H9 (cell line): ENCODE measurements around the gene CLDND1. TPM values are rescaled to one million over a fixed set of nuclear protein-coding genes. Genes with fewer than 3 reads are reported as not detected.

ENCODE experiments used
- DNase-seq: peaks from one replicate; pipeline ENCODE4 v3.0.0-alpha.2; 2017
- H2AFZ ChIP-seq: one replicate; pipeline ENCODE4 v1.6.1; 2013; ENCODE audit warnings: mild to moderate bottlenecking, low read length, control low read depth, moderate library complexity
- H2AK5ac ChIP-seq: 2 replicates; pipeline ENCODE4 v1.6.1; 2013; ENCODE audit warnings: low read length, control low read depth, mixed read lengths; ENCODE audit not compliant: insufficient read length
- H2BK120ac ChIP-seq: one replicate; pipeline ENCODE4 v1.6.1; 2013; ENCODE audit warnings: low read depth, mild to moderate bottlenecking, low read length, control low read depth, inconsistent platforms; ENCODE audit not compliant: poor library complexity, severe bottlenecking
- H2BK12ac ChIP-seq: 2 replicates; pipeline ENCODE4 v1.6.1; 2013; ENCODE audit warnings: low read length, control low read depth, mixed read lengths, low read depth; ENCODE audit not compliant: insufficient read length
- H2BK15ac ChIP-seq: 2 replicates; pipeline ENCODE4 v1.6.1; 2013; ENCODE audit warnings: low read depth, low read length, control low read depth
- H2BK20ac ChIP-seq: one replicate; pipeline ENCODE4 v1.6.1; 2013; ENCODE audit warnings: low read depth, mild to moderate bottlenecking, low read length, control low read depth, inconsistent platforms; ENCODE audit not compliant: poor library complexity, severe bottlenecking
- H2BK5ac ChIP-seq: 2 replicates; pipeline ENCODE4 v1.6.1; 2013; ENCODE audit warnings: low read length, control low read depth, mixed read lengths; ENCODE audit not compliant: insufficient read length
- H3K14ac ChIP-seq: 2 replicates; pipeline ENCODE4 v1.6.1; 2013; ENCODE audit warnings: low read length, control low read depth; ENCODE audit not compliant: insufficient read depth
- H3K18ac ChIP-seq: 2 replicates; pipeline ENCODE4 v1.6.1; 2013; ENCODE audit warnings: low read depth, mild to moderate bottlenecking, mixed read lengths, low read length, control low read depth; ENCODE audit not compliant: insufficient read length
- H3K23ac ChIP-seq: 2 replicates; pipeline ENCODE4 v1.6.1; 2013; ENCODE audit warnings: low read length, control low read depth, mixed read lengths, low read depth; ENCODE audit not compliant: insufficient read length
- H3K23me2 ChIP-seq: 2 replicates; pipeline ENCODE4 v1.6.1; 2013; ENCODE audit warnings: low read depth, mild to moderate bottlenecking, mixed read lengths, low read length, control low read depth; ENCODE audit not compliant: insufficient read length, poor library complexity, severe bottlenecking
- H3K27ac ChIP-seq: 2 replicates; pipeline ENCODE4 v1.5.1; 2013; ENCODE audit warnings: low read length, control low read depth, mixed read lengths, low read depth; ENCODE audit not compliant: insufficient read length
- H3K27me3 ChIP-seq: 2 replicates; pipeline ENCODE4 v1.6.1; 2013; ENCODE audit warnings: low read length, control low read depth, inconsistent platforms; ENCODE audit not compliant: insufficient read depth
- H3K4ac ChIP-seq: 2 replicates; pipeline ENCODE4 v1.6.1; 2013; ENCODE audit warnings: low read depth, mild to moderate bottlenecking, control low read depth, inconsistent platforms, low read length, moderate library complexity
- H3K4me1 ChIP-seq: 2 replicates; pipeline ENCODE4 v1.6.1; 2013; ENCODE audit warnings: low read length, control low read depth, inconsistent platforms; ENCODE audit not compliant: insufficient read depth
- H3K4me2 ChIP-seq: 2 replicates; pipeline ENCODE4 v1.6.1; 2013; ENCODE audit warnings: low read length, control low read depth, mixed read lengths; ENCODE audit not compliant: insufficient read length, insufficient read depth
- H3K56ac ChIP-seq: 2 replicates; pipeline ENCODE4 v1.6.1; 2013; ENCODE audit warnings: low read depth, mild to moderate bottlenecking, mixed read lengths, low read length, control low read depth; ENCODE audit not compliant: insufficient read length
- H3K79me1 ChIP-seq: 2 replicates; pipeline ENCODE4 v1.6.1; 2013; ENCODE audit warnings: low read depth, mild to moderate bottlenecking, moderate library complexity, low read length, control low read depth, inconsistent platforms; ENCODE audit not compliant: insufficient read depth, poor library complexity, severe bottlenecking
- H3K79me2 ChIP-seq: 2 replicates; pipeline ENCODE4 v1.6.1; 2013; ENCODE audit warnings: low read length, control low read depth, inconsistent platforms; ENCODE audit not compliant: insufficient read depth
- H3K9ac ChIP-seq: 2 replicates; pipeline ENCODE4 v1.6.1; 2013; ENCODE audit warnings: low read length, control low read depth, mixed read lengths; ENCODE audit not compliant: insufficient read length; ENCODE audit errors: extremely low read depth
- H3K9me3 ChIP-seq: one replicate; pipeline ENCODE4 v1.6.1; 2013; ENCODE audit warnings: low read depth, low read length, inconsistent platforms; ENCODE audit not compliant: control insufficient read depth
- H3T11ph ChIP-seq: one replicate; pipeline ENCODE4 v1.6.1; 2013; ENCODE audit warnings: mild to moderate bottlenecking, low read length, control low read depth, inconsistent platforms
- H4K20me1 ChIP-seq: one replicate; pipeline ENCODE4 v1.6.1; 2013; ENCODE audit not compliant: control insufficient read depth, insufficient read length, insufficient read depth
- H4K5ac ChIP-seq: 2 replicates; pipeline ENCODE4 v1.6.1; 2013; ENCODE audit warnings: low read depth, mild to moderate bottlenecking, mixed read lengths, low read length, control low read depth; ENCODE audit not compliant: insufficient read length
- H4K8ac ChIP-seq: replicated peaks from 2 replicates; pipeline ENCODE4 v1.6.1; 2013; ENCODE audit warnings: low read length, control low read depth, mixed read lengths, low read depth; ENCODE audit not compliant: insufficient read length
- H4K91ac ChIP-seq: 2 replicates; pipeline ENCODE4 v1.6.1; 2013; ENCODE audit warnings: low read depth, mild to moderate bottlenecking, moderate library complexity, mixed read lengths, low read length, control low read depth; ENCODE audit not compliant: insufficient read length
- H3K27ac Mint-ChIP-seq, 3 experiments: 2 replicates in 2 of 3; 3 replicates in 1 of 3; pipeline ENCODE4 v1.8.0; 2020 to 2021; ENCODE audit warnings: mixed read lengths in 3 of 3, mild to moderate bottlenecking in 1 of 3, moderate library complexity in 1 of 3
- H3K27me3 Mint-ChIP-seq: 2 replicates; pipeline ENCODE4 v1.8.0; 2021; ENCODE audit warnings: low read depth, mild to moderate bottlenecking, moderate library complexity, mixed read lengths
- H3K36me3 Mint-ChIP-seq, 3 experiments: 2 replicates in 2 of 3; 3 replicates in 1 of 3; pipeline ENCODE4 v1.8.0; 2020 to 2021; ENCODE audit warnings: low read depth in 3 of 3, mixed read lengths in 3 of 3; ENCODE audit not compliant: insufficient read depth in 1 of 3
- H3K4me1 Mint-ChIP-seq, 2 experiments: 2 replicates each; pipeline ENCODE4 v1.8.0; 2020; ENCODE audit warnings: mixed read lengths in 2 of 2
- H3K4me3 Mint-ChIP-seq, 2 experiments: 2 replicates in 1 of 2; 3 replicates in 1 of 2; pipeline ENCODE4 v1.8.0; 2020 to 2021; ENCODE audit warnings: mild to moderate bottlenecking in 2 of 2, mixed read lengths in 2 of 2, moderate library complexity in 1 of 2
- H3K9me3 Mint-ChIP-seq, 2 experiments: 2 replicates in 1 of 2; 3 replicates in 1 of 2; pipeline ENCODE4 v1.8.0; 2020; ENCODE audit warnings: mild to moderate bottlenecking in 2 of 2, mixed read lengths in 2 of 2, moderate library complexity in 1 of 2
- WGBS: extraction: QIAGEN DNeasy Blood & Tissue Kit; methylation state at CpG from one replicate; pipeline ENCODE4 v1.1.7; 2013; ENCODE audit warnings: missing lambda C conversion rate, low lambda C conversion rate, mixed read lengths; ENCODE audit not compliant: insufficient read length; ENCODE audit errors: extremely low coverage; 5-methylcytosine and 5-hydroxymethylcytosine counted together
- total RNA-seq: library from RNA; stranded (reverse); gene quantifications from 2 replicates; pipeline ENCODE4 v1.2.1, GENCODE V29; 2021
- TF ChIP-seq, protein P1 (sequence below): fragments of 200-600 bp; sonication (generic); conservative IDR thresholded peaks from 3 replicates; pipeline ENCODE4 v1.8.0; 2021; ENCODE audit warnings: antibody characterized with exemption, mild to moderate bottlenecking

The CLDND1 gene
- total RNA-seq, 1 experiment from 2014 or later: 83.0 TPM

DNA sequence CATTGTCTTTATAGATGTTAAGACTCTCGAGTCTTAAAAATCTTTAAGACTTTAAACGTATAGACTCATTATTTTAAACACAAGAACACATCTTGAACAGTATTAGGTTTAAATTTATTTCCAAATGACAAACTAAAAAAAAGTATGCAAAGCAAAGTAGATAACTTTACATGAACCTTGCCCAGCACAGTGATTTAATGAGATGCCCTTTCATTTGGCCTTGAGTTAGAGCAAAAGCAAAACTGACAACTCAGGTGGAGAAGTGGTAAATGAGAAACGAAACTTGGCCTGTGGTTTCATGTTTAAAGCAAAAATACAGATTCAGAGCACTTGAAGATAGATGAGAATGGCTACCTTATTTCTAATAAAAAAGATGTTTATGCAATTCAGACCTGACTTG is 17.6 kb upstream of the CLDND1 start:
- no peak overlapping the region for H3K4me2 ChIP-seq
- TF ChIP-seq, protein P1, sequence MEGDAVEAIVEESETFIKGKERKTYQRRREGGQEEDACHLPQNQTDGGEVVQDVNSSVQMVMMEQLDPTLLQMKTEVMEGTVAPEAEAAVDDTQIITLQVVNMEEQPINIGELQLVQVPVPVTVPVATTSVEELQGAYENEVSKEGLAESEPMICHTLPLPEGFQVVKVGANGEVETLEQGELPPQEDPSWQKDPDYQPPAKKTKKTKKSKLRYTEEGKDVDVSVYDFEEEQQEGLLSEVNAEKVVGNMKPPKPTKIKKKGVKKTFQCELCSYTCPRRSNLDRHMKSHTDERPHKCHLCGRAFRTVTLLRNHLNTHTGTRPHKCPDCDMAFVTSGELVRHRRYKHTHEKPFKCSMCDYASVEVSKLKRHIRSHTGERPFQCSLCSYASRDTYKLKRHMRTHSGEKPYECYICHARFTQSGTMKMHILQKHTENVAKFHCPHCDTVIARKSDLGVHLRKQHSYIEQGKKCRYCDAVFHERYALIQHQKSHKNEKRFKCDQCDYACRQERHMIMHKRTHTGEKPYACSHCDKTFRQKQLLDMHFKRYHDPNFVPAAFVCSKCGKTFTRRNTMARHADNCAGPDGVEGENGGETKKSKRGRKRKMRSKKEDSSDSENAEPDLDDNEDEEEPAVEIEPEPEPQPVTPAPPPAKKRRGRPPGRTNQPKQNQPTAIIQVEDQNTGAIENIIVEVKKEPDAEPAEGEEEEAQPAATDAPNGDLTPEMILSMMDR: no peak

More for the DNA sequence above, 17.6 kb upstream of the CLDND1 start:
- no peaks in the 10 kb centered on the region for H3K79me1 ChIP-seq
- H4K8ac ChIP-seq: no peak overlapping the region
- no peaks in the 10 kb centered on the region; the same call in 1 of the 2 replicates for H3K4me1 ChIP-seq
- no peak overlapping the region for H3K4ac ChIP-seq
- H2BK5ac ChIP-seq: no peak overlapping the region
- no peak overlapping the region for H3K9ac ChIP-seq
- H3K79me2 ChIP-seq: no peaks in the 10 kb centered on the region
- H4K5ac ChIP-seq: no peak overlapping the region
- no peak overlapping the region for H3K14ac ChIP-seq
- no peak overlapping the region for H3K27ac ChIP-seq
- no peak overlapping the region for H3K23ac ChIP-seq
- no peak overlapping the region for H3K4me3 Mint-ChIP-seq
- H4K20me1 ChIP-seq: no peaks in the 10 kb centered on the region
- no peak overlapping the region for H2BK15ac ChIP-seq
- H3K27me3 ChIP-seq: no peaks in the 10 kb centered on the region
- no peak for DNase-seq
- H3K9me3 Mint-ChIP-seq: no peaks in the 10 kb centered on the region
- H2AK5ac ChIP-seq: no peak overlapping the region
- no peaks in the 10 kb centered on the region for H3K27me3 Mint-ChIP-seq
- no peak overlapping the region for H3K56ac ChIP-seq
- no peaks in the 10 kb centered on the region for H3K36me3 Mint-ChIP-seq
- no peak overlapping the region for H4K91ac ChIP-seq
- no CpG with 5 or more reads among the region's 3 CpGs for WGBS
- no peaks in the 10 kb centered on the region for H3K23me2 ChIP-seq
- no peak overlapping the region for H2BK120ac ChIP-seq
- H2AFZ ChIP-seq: no peak overlapping the region
- no peak overlapping the region for H3K18ac ChIP-seq
- no peak overlapping the region for H2BK20ac ChIP-seq
- H3K27ac Mint-ChIP-seq: no peak overlapping the region
- peaks cover 6 to 7% of the 10 kb centered on the region in 2 experiments for H3K4me1 Mint-ChIP-seq
- no peak overlapping the region for H3T11ph ChIP-seq
- H2BK12ac ChIP-seq: no peak overlapping the region
- H3K9me3 ChIP-seq: no peaks in the 10 kb centered on the region
